Epithelial cell of proximal tubule (primary cell): ENCODE results near the gene GDAP1L1. TPM values are rescaled to one million over a fixed set of nuclear protein-coding genes. Genes with fewer than 3 reads are reported as not detected.
A peak's percentile ranks its signal among the peaks of the same experiment; 100 is the strongest.

Experiments used
- DNase-seq: peaks from one replicate; pipeline ENCODE4 v3.0.0-alpha.2; 2011; ENCODE audit warnings: low read depth
- H3K4me3 ChIP-seq: 2 replicates; pipeline ENCODE4 v1.5.1; 2011; ENCODE audit warnings: low read depth, mild to moderate bottlenecking, low read length
- total RNA-seq: library from RNA; depleted of rRNA; stranded (reverse); fragments of >200 nt; gene quantifications from 2 replicates; pipeline ENCODE4 v1.2.3, GENCODE V29; 2015
- TF ChIP-seq, protein P1 (sequence below): conservative IDR thresholded peaks from 2 replicates; pipeline ENCODE4 v1.5.1; 2012; ENCODE audit warnings: low read depth, mild to moderate bottlenecking, low read length

The GDAP1L1 gene
- total RNA-seq, 1 donor from 2014 or later: not detected

DNA sequence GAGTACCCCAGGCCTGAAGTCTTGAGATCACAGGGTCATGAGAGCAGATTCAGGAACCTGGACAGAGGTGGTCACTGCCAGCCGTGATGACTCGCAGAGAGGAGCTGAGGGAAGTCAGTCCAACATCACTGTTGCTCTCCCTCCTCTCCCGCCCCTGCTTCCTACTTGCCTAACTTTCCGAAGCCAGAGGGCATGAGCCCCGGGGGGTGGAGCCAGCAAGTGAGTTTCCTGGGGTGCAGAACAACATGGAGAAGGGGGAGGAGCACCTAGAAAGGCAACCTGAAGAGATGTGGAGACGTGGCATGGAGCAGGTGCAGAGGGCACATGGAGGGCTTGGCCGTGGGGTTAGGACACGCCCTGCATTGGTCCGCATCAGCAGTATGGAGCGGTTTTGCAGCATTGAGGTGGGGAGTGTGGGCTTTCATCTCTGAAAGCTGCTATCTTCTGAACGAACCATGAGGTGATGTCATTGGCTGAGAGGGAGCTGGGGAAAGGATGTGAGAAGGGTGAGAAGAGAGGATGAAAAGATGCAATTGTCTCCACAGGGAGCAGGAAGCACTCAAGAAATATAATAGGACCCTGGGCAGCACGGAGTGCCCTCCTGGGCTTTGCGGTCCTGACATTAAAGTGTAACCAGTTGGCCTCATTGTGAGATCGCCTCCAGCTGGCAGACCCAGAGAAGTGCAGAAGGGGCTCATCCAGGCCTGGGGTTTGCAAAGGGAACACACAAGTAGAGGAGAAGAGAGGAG is 25.0 kb downstream of the GDAP1L1 start:
- no peak for DNase-seq
- no peak overlapping the region for H3K4me3 ChIP-seq
- TF ChIP-seq, protein P1, sequence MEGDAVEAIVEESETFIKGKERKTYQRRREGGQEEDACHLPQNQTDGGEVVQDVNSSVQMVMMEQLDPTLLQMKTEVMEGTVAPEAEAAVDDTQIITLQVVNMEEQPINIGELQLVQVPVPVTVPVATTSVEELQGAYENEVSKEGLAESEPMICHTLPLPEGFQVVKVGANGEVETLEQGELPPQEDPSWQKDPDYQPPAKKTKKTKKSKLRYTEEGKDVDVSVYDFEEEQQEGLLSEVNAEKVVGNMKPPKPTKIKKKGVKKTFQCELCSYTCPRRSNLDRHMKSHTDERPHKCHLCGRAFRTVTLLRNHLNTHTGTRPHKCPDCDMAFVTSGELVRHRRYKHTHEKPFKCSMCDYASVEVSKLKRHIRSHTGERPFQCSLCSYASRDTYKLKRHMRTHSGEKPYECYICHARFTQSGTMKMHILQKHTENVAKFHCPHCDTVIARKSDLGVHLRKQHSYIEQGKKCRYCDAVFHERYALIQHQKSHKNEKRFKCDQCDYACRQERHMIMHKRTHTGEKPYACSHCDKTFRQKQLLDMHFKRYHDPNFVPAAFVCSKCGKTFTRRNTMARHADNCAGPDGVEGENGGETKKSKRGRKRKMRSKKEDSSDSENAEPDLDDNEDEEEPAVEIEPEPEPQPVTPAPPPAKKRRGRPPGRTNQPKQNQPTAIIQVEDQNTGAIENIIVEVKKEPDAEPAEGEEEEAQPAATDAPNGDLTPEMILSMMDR: peak; percentile 32

DNA sequence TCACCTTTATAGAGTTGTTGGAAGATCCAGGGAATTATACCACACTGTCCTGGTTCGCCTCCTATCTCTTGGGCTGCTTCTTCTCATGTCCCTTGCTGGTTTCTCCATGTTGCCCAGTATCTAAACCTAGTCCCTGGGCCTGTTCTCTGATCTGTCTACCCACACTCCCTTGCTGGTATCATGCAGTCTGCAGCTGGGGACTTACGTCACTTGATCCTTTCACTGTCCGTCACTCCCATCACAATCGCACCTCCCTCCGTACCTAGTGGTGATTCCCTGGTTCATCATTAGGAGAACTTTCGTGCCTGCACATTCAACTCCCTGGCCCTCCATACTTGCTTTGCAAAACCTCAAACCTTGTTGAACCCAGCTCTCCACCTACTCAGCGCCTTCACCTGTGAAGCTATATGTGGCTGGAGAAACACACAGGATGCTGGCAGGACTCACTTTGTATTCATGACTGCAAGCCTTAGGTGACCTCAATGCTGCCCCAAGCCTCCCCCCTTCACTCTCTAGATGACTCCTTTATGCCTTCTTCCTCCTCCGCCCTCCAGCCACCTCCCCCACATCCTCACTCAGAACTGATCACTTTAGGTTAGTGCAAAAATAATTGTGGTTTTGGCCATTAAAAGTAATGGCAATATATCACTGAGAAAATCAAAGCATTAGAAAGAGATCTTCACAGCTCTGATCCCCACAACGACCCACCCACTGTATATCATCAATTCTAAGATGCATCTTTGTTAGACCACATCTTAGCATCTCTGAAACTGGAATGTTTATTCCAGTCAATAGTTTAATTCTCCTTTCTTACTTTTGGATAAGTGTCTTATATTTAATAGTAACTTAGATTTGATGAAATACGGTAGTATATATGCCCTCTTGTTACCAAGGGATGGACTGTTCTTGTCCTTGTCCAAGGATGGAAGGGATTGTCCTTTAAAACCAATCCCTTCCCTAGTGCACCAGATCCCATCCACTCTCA is 26.4 kb downstream of the GDAP1L1 start:
- no peak overlapping the region for H3K4me3 ChIP-seq
- TF ChIP-seq, protein P1: no peak
- DNase-seq: no peak

DNA sequence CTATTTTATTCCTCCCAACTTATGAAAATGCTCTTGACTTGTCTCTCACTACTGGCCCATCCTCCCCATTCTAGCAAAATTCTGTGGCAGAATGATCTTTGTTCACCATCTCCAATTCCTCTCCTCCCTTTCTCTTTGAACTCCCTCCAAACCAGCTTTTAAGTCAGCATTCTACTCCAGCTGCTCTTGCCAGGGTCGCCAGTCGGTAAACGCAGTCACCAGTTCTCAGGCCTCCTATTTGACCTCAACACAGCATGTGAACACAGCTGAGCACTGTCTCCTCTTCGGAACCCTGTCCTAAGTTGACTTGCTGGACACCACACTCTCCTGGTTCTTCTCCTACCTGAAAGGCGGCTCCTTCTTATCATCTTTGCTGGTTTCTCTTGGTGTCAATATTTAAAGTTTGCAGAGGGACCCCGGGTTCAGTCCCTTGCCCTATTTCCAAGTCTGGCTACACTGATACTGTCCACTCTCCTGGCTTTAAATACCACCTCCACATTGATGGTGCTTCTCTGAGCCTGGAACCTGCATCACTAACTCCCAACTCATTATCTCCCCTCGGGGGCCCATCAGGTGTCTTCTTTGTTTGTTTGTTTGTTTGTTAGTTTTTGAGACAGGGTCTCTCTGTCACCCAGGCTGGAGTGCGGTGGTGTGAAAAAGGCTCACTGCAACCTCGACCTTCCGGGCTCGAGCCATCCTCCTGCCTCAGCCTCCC is 27.4 kb downstream of the GDAP1L1 start:
- TF ChIP-seq, protein P1: no peak
- no peak for DNase-seq
- no peak overlapping the region for H3K4me3 ChIP-seq

DNA sequence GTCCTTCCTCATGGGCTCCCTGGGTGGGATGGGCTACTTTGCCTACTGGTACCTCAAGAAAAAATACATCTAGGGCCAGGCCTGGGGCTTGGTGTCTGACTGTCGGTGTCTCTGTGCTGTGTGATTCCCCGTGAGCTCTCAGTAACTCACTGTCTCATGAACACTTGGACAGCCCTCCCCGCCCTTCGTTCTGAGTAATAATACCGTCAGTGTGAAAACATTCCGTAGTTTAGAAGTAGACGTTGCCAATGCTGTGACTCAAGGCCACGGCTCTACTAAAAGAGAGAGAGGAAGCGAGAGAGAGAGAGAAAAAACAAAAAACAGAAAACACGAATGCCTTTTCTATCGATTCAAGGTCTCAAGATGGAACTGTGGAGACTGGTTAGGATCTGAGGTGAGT is 32.1 kb downstream of the GDAP1L1 start:
- no peak for DNase-seq

DNA sequence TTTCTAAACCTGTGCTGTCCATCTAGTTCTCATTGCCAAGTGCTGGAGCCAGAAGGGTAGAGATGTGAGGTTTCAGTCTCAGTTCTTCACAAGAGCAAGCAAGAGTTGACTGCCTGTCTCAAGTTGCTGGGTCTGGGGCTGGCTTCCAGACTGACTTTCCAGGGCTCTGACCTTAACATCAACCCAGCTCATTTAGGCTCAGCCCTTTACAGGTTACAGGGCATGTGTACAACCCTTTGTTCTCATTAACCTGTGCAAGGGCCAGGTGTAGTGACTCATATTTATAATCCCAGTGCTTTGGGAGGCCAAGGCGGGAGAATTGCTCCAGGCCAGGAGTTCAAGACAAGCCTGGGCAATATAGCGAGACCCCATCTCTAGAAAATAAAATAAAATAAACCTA is 33.3 kb downstream of the GDAP1L1 start:
- TF ChIP-seq, protein P1: no peak
- no peak overlapping the region for H3K4me3 ChIP-seq
- DNase-seq: no peak

More for the DNA sequence above, 32.1 kb downstream of the GDAP1L1 start:
- no peak overlapping the region for H3K4me3 ChIP-seq
- TF ChIP-seq, protein P1: no peak

DNA sequence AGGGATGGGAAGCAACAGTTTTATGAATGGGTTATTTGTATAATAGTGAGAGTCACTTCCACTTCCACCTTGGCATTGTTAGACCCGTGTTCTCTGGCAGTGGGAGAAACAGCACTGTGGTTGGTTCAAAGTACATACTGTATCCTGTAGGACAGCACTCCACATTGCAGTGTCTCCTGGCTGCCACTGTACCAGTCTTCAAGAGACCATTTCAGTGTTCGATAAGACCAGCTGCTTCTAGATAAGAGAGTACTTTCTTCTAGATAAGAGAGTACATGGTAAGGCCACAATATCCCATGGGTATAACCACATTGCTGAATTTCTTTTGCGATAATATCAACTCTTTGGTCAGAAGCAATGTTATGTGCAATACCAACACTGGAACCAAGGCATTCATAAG is 35.1 kb downstream of the GDAP1L1 start:
- no peak overlapping the region for H3K4me3 ChIP-seq
- TF ChIP-seq, protein P1: no peak
- no peak for DNase-seq
